ENCODE data around the gene BRCA1. TPM values are rescaled to one million over a fixed set of nuclear protein-coding genes. Genes with fewer than 3 reads are reported as not detected.

BRCA1 gene
- total RNA-seq, 1 experiment from 2014 or later: 44.1 TPM

DNA sequence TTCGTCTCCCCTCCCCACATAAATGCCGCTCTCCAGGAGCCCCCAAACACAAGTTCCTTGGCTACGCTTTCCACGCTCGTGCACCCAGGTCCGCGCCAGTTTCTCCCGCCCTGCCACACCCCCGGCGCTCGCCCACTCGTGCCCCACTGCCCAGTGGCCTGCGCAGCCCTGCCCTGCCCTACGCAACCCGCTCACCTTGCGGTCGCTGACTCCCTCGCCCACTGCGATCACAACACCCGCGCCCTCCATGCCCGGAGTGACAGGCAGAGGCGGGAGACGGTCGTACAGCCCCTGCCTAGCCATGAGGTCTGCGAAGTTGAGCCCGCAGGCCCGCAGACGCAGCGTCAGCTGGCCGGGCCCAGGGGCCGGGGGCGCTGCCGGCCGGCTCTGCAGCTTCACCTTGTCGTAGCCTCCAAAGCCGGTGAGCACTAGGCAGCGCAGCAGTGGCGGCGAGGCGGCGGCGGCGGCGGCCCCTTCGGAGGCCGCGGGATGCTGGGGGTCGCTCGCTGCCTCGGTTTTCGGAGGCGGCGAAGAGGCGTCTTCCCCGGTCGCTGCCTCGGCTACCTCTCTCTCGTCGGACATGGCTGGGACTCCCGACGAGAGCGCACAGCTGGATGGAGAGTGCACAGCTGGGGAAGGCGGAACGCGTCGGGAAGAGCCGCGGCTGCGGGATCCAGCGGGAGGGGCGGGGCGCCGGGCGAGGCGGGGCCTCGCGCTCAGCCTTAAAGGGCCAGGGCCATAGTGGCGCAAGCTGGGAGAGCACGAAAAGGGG is 103.2 kb downstream of the BRCA1 start, which contains the start of gene VAT1:
VAT1 (minus strand) TSS at position 645 of the 772 bp plus-strand sequence; CDS start at position 582, 63 bp downstream.
- peak; percentile 71 for ATAC-seq
- intact Hi-C loops (cut with micrococcal nuclease): loop anchor here (2.0 to 5.0 kb wide), 2 partner anchors 149 to 365 kb away; partner anchors contain the start of gene NBR1
- peaks cover 8% of the 10 kb centered on the region; the same call in 1 of the 2 replicates for H3K79me2 ChIP-seq (ENCODE audit: insufficient read depth, low read length)
- no peaks in the 10 kb centered on the region for H3K27me3 ChIP-seq (ENCODE audit: insufficient read depth, low read length)
- ChIA-PET RAD21 (ENCODE audit: low non-redundant PET in 1 of 2, low total read pairs in 2 of 2, uncharacterized antibody in 2 of 2, unreplicated experiment in 2 of 2) (no interaction called here), CTCF (no interaction called here), POLR2A (interaction anchor here (0.5 to 3.9 kb wide), 7 partner anchors 16 to 366 kb away, joined by 3 to 21 read pairs (median 4); partner anchors contain the start of genes IFI35 and RPL27)
- peak within 1 kb of the TSS; percentile 95 for H3K9ac ChIP-seq (ENCODE audit: low read length)
- TF ChIP-seq CEBPB (IDR thresholded peaks at IDR 0.05; ENCODE audit: low read depth): no peak
- no peak for TF ChIP-seq JUND (IDR thresholded peaks at IDR 0.05)
- TF ChIP-seq SP1 (IDR thresholded peaks at IDR 0.05; ENCODE audit: low read depth): peak; percentile 31; the same call in 1 of the 2 replicates
- no peak for TF ChIP-seq FOSL1 (IDR thresholded peaks at IDR 0.05; ENCODE audit: low read depth)
- TF ChIP-seq CBX3 (IDR thresholded peaks at IDR 0.05; ENCODE audit: low read depth): no peak
- no peak for TF ChIP-seq TCF7L2 (IDR thresholded peaks at IDR 0.05; ENCODE audit: borderline replicate concordance, extremely low read depth, insufficient read depth, insufficient read length)
- TF ChIP-seq POLR2AphosphoS5 (IDR thresholded peaks at IDR 0.05; ENCODE audit: low read depth, low read length): peak; percentile 78
- no peak for TF ChIP-seq EZH2phosphoT487 (IDR thresholded peaks at IDR 0.05; ENCODE audit: borderline replicate concordance)
- TF ChIP-seq, protein P1, sequence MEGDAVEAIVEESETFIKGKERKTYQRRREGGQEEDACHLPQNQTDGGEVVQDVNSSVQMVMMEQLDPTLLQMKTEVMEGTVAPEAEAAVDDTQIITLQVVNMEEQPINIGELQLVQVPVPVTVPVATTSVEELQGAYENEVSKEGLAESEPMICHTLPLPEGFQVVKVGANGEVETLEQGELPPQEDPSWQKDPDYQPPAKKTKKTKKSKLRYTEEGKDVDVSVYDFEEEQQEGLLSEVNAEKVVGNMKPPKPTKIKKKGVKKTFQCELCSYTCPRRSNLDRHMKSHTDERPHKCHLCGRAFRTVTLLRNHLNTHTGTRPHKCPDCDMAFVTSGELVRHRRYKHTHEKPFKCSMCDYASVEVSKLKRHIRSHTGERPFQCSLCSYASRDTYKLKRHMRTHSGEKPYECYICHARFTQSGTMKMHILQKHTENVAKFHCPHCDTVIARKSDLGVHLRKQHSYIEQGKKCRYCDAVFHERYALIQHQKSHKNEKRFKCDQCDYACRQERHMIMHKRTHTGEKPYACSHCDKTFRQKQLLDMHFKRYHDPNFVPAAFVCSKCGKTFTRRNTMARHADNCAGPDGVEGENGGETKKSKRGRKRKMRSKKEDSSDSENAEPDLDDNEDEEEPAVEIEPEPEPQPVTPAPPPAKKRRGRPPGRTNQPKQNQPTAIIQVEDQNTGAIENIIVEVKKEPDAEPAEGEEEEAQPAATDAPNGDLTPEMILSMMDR (IDR thresholded peaks at IDR 0.05 in 2 of 3, conservative IDR thresholded peaks at IDR 0.05 in 1 of 3; ENCODE audit: borderline replicate concordance in 1 of 3, insufficient read depth in 1 of 3, low read depth in 2 of 3, low read length in 2 of 3): no peak
- TF ChIP-seq, protein P2, sequence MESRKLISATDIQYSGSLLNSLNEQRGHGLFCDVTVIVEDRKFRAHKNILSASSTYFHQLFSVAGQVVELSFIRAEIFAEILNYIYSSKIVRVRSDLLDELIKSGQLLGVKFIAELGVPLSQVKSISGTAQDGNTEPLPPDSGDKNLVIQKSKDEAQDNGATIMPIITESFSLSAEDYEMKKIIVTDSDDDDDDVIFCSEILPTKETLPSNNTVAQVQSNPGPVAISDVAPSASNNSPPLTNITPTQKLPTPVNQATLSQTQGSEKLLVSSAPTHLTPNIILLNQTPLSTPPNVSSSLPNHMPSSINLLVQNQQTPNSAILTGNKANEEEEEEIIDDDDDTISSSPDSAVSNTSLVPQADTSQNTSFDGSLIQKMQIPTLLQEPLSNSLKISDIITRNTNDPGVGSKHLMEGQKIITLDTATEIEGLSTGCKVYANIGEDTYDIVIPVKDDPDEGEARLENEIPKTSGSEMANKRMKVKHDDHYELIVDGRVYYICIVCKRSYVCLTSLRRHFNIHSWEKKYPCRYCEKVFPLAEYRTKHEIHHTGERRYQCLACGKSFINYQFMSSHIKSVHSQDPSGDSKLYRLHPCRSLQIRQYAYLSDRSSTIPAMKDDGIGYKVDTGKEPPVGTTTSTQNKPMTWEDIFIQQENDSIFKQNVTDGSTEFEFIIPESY (IDR thresholded peaks at IDR 0.05; ENCODE audit: extremely low read depth, insufficient replicate concordance, low read length): no peak
- TF ChIP-seq ZFX (IDR thresholded peaks at IDR 0.05): no peak
- TF ChIP-seq, protein P3, sequence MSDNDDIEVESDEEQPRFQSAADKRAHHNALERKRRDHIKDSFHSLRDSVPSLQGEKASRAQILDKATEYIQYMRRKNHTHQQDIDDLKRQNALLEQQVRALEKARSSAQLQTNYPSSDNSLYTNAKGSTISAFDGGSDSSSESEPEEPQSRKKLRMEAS (IDR thresholded peaks at IDR 0.05): peak; percentile 61
- no peak for TF ChIP-seq RAD21 (IDR thresholded peaks at IDR 0.05; ENCODE audit: low read depth)
- TF ChIP-seq SIN3A (IDR thresholded peaks at IDR 0.05; ENCODE audit: low read depth): peak; percentile 79
- no peak for TF ChIP-seq SRF (IDR thresholded peaks at IDR 0.05; ENCODE audit: low read depth)
- no peak; the same call in 1 of the 2 replicates for TF ChIP-seq EGR1 (IDR thresholded peaks at IDR 0.05; ENCODE audit: low read depth)
- TF ChIP-seq, protein P4, sequence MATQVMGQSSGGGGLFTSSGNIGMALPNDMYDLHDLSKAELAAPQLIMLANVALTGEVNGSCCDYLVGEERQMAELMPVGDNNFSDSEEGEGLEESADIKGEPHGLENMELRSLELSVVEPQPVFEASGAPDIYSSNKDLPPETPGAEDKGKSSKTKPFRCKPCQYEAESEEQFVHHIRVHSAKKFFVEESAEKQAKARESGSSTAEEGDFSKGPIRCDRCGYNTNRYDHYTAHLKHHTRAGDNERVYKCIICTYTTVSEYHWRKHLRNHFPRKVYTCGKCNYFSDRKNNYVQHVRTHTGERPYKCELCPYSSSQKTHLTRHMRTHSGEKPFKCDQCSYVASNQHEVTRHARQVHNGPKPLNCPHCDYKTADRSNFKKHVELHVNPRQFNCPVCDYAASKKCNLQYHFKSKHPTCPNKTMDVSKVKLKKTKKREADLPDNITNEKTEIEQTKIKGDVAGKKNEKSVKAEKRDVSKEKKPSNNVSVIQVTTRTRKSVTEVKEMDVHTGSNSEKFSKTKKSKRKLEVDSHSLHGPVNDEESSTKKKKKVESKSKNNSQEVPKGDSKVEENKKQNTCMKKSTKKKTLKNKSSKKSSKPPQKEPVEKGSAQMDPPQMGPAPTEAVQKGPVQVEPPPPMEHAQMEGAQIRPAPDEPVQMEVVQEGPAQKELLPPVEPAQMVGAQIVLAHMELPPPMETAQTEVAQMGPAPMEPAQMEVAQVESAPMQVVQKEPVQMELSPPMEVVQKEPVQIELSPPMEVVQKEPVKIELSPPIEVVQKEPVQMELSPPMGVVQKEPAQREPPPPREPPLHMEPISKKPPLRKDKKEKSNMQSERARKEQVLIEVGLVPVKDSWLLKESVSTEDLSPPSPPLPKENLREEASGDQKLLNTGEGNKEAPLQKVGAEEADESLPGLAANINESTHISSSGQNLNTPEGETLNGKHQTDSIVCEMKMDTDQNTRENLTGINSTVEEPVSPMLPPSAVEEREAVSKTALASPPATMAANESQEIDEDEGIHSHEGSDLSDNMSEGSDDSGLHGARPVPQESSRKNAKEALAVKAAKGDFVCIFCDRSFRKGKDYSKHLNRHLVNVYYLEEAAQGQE (IDR thresholded peaks at IDR 0.05; ENCODE audit: low read depth): no peak
- H2AFZ ChIP-seq (ENCODE audit: low read depth, low read length, poor library complexity, severe bottlenecking): peak within 1 kb of the TSS; percentile 78
- H3K9me3 ChIP-seq (ENCODE audit: control insufficient read depth in 1 of 2, insufficient read depth in 1 of 2, low read depth in 1 of 2, low read length in 2 of 2): no peaks in the 10 kb centered on the region
- peaks cover 0 to 6% of the 10 kb centered on the region in 2 experiments; a peak in 3 of 4 replicates for H3K36me3 ChIP-seq (ENCODE audit: control insufficient read depth in 1 of 2, insufficient read depth in 2 of 2, low read length in 2 of 2)
- peak within 1 kb of the TSS; percentile 92 to 99 for H3K4me3 ChIP-seq (replicated peaks in 1 of 2; ENCODE audit: low read depth in 1 of 2, low read length in 2 of 2)
- H4K20me1 ChIP-seq (ENCODE audit: insufficient read depth): no peaks in the 10 kb centered on the region
- peaks cover 9 to 42% of the 10 kb centered on the region in 2 experiments; a peak in 3 of 4 replicates for H3K4me1 ChIP-seq (ENCODE audit: control insufficient read depth in 1 of 2, insufficient read depth in 2 of 2, low read length in 2 of 2)
- DNase-seq (ENCODE audit: low read depth, low spot score): peak; percentile 46
- BruUV-seq (replicated peaks): no TSS peak
- peak within 1 kb of the TSS; percentile 88 for H3K27ac ChIP-seq (ENCODE audit: low read depth, low read length)
- no peaks in the 10 kb centered on the region for H3K9me2 ChIP-seq (ENCODE audit: insufficient read depth)
- H3K4me2 ChIP-seq (ENCODE audit: low read length): peak within 1 kb of the TSS; percentile 99
